OCI-LY7 (cell line): Measurements from ENCODE around the gene RAB3B. TPM values are rescaled to one million over a fixed set of nuclear protein-coding genes. Genes with fewer than 3 reads are reported as not detected.

Experiments
- BruUV-seq: library from RNA; stranded (reverse); fragments of 400-500 nt; replicated peaks from 2 replicates; lab custom pipeline; 2021; lab: Mats Ljungman, UMichigan
- CTCF ChIA-PET: fragments of 300-600 bp; sonication (Branson Sonifier 250); formaldehyde crosslinking; loops from one replicate; lab custom pipeline; 2022; ENCODE audit warnings: antibody characterized with exemption; ENCODE audit not compliant: unreplicated experiment; lab: Charles Lee
- POLR2A ChIA-PET: fragments of 300-600 bp; sonication (Branson Sonifier 250); formaldehyde crosslinking; loops from one replicate; lab custom pipeline; 2022; ENCODE audit warnings: antibody characterized with exemption; lab: Charles Lee
- DNase-seq: peaks from one replicate; pipeline ENCODE4 v3.0.0-alpha.2; 2015; ENCODE audit warnings: low spot score
- H2AFZ ChIP-seq: fragments of 200-600 bp; sonication (generic), shearing (Covaris generic); 2 replicates; pipeline ENCODE4 v1.6.1; 2014; ENCODE audit warnings: mild to moderate bottlenecking, antibody characterized with exemption, low read length, moderate library complexity
- H3K27ac ChIP-seq: fragments of 200-600 bp; sonication (generic); 2 replicates; pipeline ENCODE4 v1.5.1; 2014; ENCODE audit warnings: mixed run types, low read depth, mild to moderate bottlenecking, moderate library complexity, low read length, inconsistent platforms; ENCODE audit not compliant: poor library complexity, severe bottlenecking
- H3K36me3 ChIP-seq: fragments of 200-600 bp; sonication (generic); 2 replicates; pipeline ENCODE4 v1.6.1; 2014; ENCODE audit warnings: mild to moderate bottlenecking, antibody characterized with exemption, low read length, moderate library complexity, mixed read lengths; ENCODE audit not compliant: insufficient read depth
- H3K4me1 ChIP-seq: fragments of 200-600 bp; sonication (generic); 2 replicates; pipeline ENCODE4 v1.5.1; 2014; ENCODE audit warnings: mild to moderate bottlenecking, low read length; ENCODE audit not compliant: insufficient read depth, poor library complexity, severe bottlenecking
- H3K4me2 ChIP-seq: fragments of 200-600 bp; sonication (generic); 2 replicates; pipeline ENCODE4 v1.6.1; 2014; ENCODE audit warnings: mild to moderate bottlenecking, low read length
- H3K4me3 ChIP-seq: fragments of 200-600 bp; sonication (generic); 2 replicates; pipeline ENCODE4 v1.5.1; 2014; ENCODE audit warnings: mild to moderate bottlenecking, low read depth, low read length; ENCODE audit not compliant: poor library complexity, severe bottlenecking
- H3K79me2 ChIP-seq: fragments of 200-600 bp; sonication (generic); 2 replicates; pipeline ENCODE4 v1.6.1; 2016; ENCODE audit warnings: low read depth, mild to moderate bottlenecking, low read length, moderate library complexity, mixed read lengths; ENCODE audit not compliant: insufficient read depth
- H3K9me2 ChIP-seq: fragments of 200-600 bp; sonication (generic); 2 replicates; pipeline ENCODE4 v1.6.1; 2016; ENCODE audit warnings: mild to moderate bottlenecking, low read length, mixed read lengths; ENCODE audit not compliant: insufficient read depth
- H3K9me3 ChIP-seq: fragments of 200-600 bp; sonication (generic); 2 replicates; pipeline ENCODE4 v1.6.1; 2014; ENCODE audit warnings: mild to moderate bottlenecking, mixed run types, low read length, mixed read lengths
- H4K20me1 ChIP-seq: fragments of 200-600 bp; sonication (generic); 2 replicates; pipeline ENCODE4 v1.6.1; 2014; ENCODE audit warnings: mild to moderate bottlenecking, antibody characterized with exemption, low read length, moderate library complexity, mixed read lengths; ENCODE audit not compliant: insufficient read depth
- CTCF ChIP-seq: fragments of 200-600 bp; sonication (generic); conservative IDR thresholded peaks from 2 replicates; pipeline ENCODE4 v1.5.1; 2014; ENCODE audit warnings: mild to moderate bottlenecking, antibody characterized with exemption, low read length, moderate library complexity, mixed read lengths
- EZH2phosphoT487 ChIP-seq: fragments of 200-600 bp; sonication (generic); IDR thresholded peaks from 2 replicates; pipeline ENCODE4 v1.6.1; 2018; ENCODE audit warnings: low read depth, borderline replicate concordance, mild to moderate bottlenecking, mixed run types, antibody characterized with exemption, low read length, moderate library complexity, mixed read lengths
- intact Hi-C: fragments of 100-400 bp; cut with micrococcal nuclease; formaldehyde crosslinking; loops from one replicate; pipeline ENCODE4 v1.10.0; 2022; ENCODE audit not compliant: unreplicated experiment
- total RNA-seq, 2 experiments: library from RNA; depleted of rRNA in 1 of 2; stranded (reverse); fragments of >200 nt in 1 of 2; shearing (Covaris generic) in 1 of 2; gene quantifications; 2 replicates each; pipeline ENCODE4 v1.2.3, GENCODE V29; 2014 to 2022

RAB3B gene
- total RNA-seq, 2 experiments from 2014 or later, result 0.03 TPM; not detected in 1

- Histone ChIP-seq H2AFZ (no peak overlapping the region), H3K9me2 (no peaks in the 10 kb centered on the region), H3K36me3 (no peaks in the 10 kb centered on the region), H3K4me1 (no peaks in the 10 kb centered on the region), H3K4me2 (no peak overlapping the region), H3K27ac (no peak overlapping the region), H3K79me2 (no peaks in the 10 kb centered on the region), H3K4me3 (no peak overlapping the region), H4K20me1 (no peaks in the 10 kb centered on the region), H3K9me3 (peaks cover 7% of the 10 kb centered on the region; the same call in 1 of the 2 replicates)
- DNase-seq, result no peak
- no TSS peak for BruUV-seq
- intact Hi-C loops, result no loop called here
- ChIA-PET CTCF (no interaction called here), POLR2A (no interaction called here)
- TF ChIP-seq CTCF, result no peak
These were observed 49.0 kb downstream of the RAB3B start for GRCh38 chr1:51941528-51941927.

GRCh38 chr1:51937112-51937511 lies 53.4 kb downstream of the RAB3B start:
- Histone ChIP-seq H3K4me3 (no peak overlapping the region), H3K36me3 (no peaks in the 10 kb centered on the region), H3K27ac (no peak overlapping the region), H3K9me2 (no peaks in the 10 kb centered on the region), H3K4me1 (no peaks in the 10 kb centered on the region), H3K4me2 (no peak overlapping the region), H3K79me2 (no peaks in the 10 kb centered on the region), H3K9me3 (peaks cover 7% of the 10 kb centered on the region; the same call in 1 of the 2 replicates), H4K20me1 (no peaks in the 10 kb centered on the region), H2AFZ (no peak overlapping the region)
- ChIA-PET CTCF (no interaction called here), POLR2A (no interaction called here)
- no TSS peak for BruUV-seq
- DNase-seq, result no peak
- TF ChIP-seq CTCF (no peak), EZH2phosphoT487 (no peak)
- intact Hi-C loops, result no loop called here

GRCh38 chr1:51936531-51936930 lies 54.0 kb downstream of the RAB3B start:
- Histone ChIP-seq H3K36me3 (no peaks in the 10 kb centered on the region), H3K9me2 (no peaks in the 10 kb centered on the region), H3K4me1 (no peaks in the 10 kb centered on the region), H3K4me2 (no peak overlapping the region), H4K20me1 (no peaks in the 10 kb centered on the region), H3K4me3 (no peak overlapping the region), H3K27ac (no peak overlapping the region), H2AFZ (no peak overlapping the region), H3K9me3 (peaks cover 7% of the 10 kb centered on the region; the same call in 1 of the 2 replicates), H3K79me2 (no peaks in the 10 kb centered on the region)
- peak; percentile 32; the same call in 1 of the 2 replicates for TF ChIP-seq CTCF
- no peak for TF ChIP-seq EZH2phosphoT487
- POLR2A ChIA-PET, result no interaction called here
- CTCF ChIA-PET, result no interaction called here
- intact Hi-C loops, result no loop called here
- DNase-seq, result no peak
- no TSS peak for BruUV-seq
